GM20000 (cell line): ENCODE data around the gene LY6G6D.

Source experiments
- DNase-seq: peaks from one replicate; pipeline ENCODE4 v3.0.0; 2012; ENCODE audit warnings: low spot score
- CTCF ChIP-seq: IDR thresholded peaks from 2 replicates; pipeline ENCODE4 v1.5.1; 2012; ENCODE audit warnings: mild to moderate bottlenecking, control low read depth; ENCODE audit errors: extremely low read depth, missing control alignments

The LY6G6D gene

GRCh38 chr6:31677955-31678354 is 37.2 kb upstream of the LY6G6D start:
- DNase-seq, result no peak

GRCh38 chr6:31680226-31681134 is 34.7 kb upstream of the LY6G6D start, which contains the start of gene LY6G5C:
TSS of gene LY6G5C (minus strand) at chr6:31681067. CDS start at chr6:31680373, 694 bp downstream.
- DNase-seq, result peak; percentile 82

More at GRCh38 chr6:31677955-31678354, 37.2 kb upstream of the LY6G6D start:
- no peak for TF ChIP-seq CTCF

GRCh38 chr6:31681135-31681671 is 33.9 kb upstream of the LY6G6D start:
- DNase-seq, result peak; percentile 66
- TF ChIP-seq CTCF, result no peak

More at GRCh38 chr6:31680226-31681134, 34.7 kb upstream of the LY6G6D start, which contains the start of gene LY6G5C:
- TF ChIP-seq CTCF, result peak; percentile 90

GRCh38 chr6:31683591-31683990 is 31.6 kb upstream of the LY6G6D start:
- no peak for TF ChIP-seq CTCF

GRCh38 chr6:31686483-31686882 is 28.7 kb upstream of the LY6G6D start:
- TF ChIP-seq CTCF, result no peak
- no peak for DNase-seq

More at GRCh38 chr6:31683591-31683990, 31.6 kb upstream of the LY6G6D start:
- no peak for DNase-seq

GRCh38 chr6:31687321-31687720 is 27.8 kb upstream of the LY6G6D start:
- TF ChIP-seq CTCF, result no peak
- DNase-seq, result no peak
